ENCODE data around the gene HELZ2.
"Not testable (repeated sequence)": the region's sequence is repeated elsewhere in the genome, so short reads cannot be mapped to it uniquely, and the experiment has no call there.

HELZ2 gene

GRCh38 chr20:63563225-63563935 lies 10.7 kb downstream of the HELZ2 start:
- no peak for DNase-seq

DNA sequence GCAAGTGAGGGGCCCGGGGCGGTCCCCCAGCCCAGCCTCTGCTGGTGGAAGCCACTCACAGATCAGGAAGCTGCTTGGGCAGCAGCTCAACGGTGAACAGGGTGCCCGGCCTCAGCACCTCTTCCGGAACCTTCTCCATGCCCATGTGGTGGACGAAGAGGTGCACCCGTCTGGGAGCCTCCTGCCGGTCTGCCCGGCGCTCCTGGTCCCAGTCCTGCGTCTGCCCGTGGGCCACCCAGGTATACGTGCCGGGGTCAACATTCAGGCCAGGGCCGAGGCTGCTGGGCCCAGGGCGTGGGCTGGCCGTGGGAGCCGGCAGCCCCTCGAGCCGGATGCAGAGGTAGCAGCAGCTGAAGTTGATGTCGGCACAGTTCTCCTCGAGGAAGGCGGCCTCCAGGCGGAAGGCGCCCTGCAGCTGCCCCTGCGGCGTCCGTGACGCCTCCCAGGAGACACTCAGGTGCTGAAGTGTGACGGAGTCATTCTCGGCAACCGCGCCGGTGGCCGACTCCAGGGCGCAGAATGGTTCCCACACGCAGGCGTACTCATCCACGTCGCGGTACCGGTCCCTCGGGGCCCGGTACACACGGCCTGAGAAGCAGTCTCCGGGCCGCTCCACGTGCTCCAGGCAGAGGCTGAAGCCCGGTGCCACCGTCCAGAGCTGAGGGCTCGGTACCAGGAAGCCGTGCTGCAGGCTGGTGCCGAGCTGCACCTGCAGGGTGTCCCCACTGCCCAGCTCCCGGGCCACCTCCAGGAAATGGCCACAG lies 11.4 kb downstream of the HELZ2 start:
- DNase-seq: no peak

GRCh38 chr20:63561624-63562396 lies 12.2 kb downstream of the HELZ2 start:
- no peak for DNase-seq

GRCh38 chr20:63560856-63561609 lies 13.0 kb downstream of the HELZ2 start:
- no peak for DNase-seq

DNA sequence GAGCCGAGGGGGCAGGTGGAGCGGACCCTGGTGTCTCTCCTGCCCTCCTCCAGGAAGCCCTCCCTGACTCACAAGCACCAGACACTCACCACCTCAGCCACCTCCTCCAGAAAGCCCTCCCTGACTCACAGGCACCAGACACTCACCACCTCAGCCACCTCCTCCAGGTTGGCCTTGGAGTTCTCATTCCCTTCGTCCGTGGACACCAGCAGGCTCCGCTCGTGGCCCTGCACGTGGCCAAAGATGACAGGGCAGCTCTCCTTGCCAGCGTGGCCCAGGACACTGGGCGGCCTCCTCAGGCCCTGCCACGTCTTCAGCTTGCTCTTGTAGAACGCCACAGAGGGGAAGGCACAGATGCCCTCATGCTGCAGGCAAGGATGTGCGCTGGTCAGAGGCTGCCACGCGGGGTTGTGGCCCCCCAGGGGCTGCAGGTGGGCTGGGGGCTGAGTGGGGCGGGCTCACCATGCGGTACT lies 13.7 kb downstream of the HELZ2 start:
- DNase-seq: no peak

- not testable (repeated sequence) for DNase-seq
These were observed 14.3 kb downstream of the HELZ2 start for GRCh38 chr20:63559485-63560332.

DNA sequence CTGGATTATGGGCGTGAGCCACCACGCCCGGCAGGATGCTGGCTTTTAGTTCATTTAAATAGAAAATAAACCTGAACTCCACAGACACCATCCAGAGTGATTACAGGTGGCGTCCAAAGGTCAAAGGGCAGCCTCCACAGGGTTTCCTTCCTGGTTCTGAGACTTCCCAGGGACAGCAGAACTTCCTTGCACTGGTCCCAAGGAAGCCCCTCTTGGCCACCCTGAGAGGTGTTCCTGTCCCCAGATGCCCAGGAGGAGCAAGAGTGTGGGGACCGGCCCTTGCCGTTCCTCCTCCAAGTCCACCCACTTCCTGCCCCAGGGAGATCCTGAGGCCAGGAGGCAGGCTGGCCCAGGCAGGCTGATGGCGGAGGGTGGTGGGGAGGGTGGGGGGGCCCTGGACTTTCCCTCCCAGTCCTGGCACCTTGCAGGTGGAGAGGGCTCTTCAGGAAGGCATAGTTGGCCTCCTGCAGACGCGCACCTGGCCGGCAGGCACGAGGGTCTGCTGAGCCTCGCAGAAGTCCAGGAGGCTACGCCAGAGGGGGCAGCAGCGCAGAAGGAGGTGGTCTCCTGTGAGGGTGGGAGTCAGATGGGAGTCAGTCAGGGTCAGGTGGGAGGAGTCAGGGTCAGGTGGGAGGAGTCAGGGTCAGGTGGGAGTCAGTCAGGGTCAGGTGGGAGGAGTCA lies 15.1 kb downstream of the HELZ2 start:
- DNase-seq: no peak

DNA sequence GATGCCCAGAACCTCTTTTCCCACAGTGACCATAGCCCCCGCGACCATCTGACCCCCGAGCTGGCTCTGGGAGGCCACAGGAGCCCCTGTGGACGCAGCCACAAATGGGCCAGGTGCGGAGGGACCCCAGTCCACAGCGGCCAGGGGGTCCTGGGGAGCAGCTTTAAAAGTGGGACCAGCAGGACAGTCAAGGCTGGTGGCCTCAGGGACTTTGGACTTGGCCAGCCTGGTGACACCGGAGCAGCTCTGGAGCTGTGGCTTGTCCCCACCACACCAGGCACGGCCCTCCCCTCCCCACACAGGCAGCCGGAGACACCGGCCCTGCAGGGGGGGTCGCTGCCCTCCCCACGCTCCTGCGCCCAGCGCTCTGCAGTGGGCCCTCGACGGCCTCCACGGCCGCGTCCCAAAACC lies 16.6 kb downstream of the HELZ2 start:
- no peak for DNase-seq

DNA sequence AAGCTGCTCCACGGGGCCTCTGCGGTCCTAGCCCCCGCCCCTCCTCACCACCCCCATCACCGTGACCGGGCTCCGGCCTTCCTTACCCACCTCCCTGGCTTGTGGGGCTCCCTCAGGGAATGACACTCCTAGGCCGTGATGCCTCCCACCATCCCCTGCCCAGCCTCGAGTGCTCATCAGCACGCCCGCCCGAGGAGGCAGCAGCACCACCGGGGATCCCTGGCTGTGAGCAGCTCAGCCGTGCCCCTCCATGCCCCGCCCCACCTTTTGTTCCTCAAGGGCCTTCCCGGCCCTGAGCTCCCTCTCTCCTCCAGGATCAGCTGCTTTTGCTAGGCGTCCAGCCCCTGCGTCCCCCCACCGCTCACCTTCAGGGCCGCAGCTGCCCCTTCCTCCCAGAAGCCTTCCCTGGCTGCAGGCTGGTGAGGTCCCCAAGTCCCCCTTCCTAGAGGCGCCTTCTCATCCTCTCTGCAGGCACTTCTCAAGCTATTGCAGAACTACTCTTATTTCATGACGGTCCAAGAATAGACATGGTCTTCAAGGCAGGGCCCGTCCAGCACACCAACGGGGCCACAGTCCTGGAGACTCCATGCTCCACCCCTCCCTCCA lies 17.1 kb downstream of the HELZ2 start:
- DNase-seq: no peak

GRCh38 chr20:63555661-63556381 lies 18.2 kb downstream of the HELZ2 start:
- no peak for DNase-seq

GRCh38 chr20:63554361-63555278 lies 19.4 kb downstream of the HELZ2 start:
- no peak for DNase-seq

GRCh38 chr20:63553933-63554290 lies 20.1 kb downstream of the HELZ2 start, which contains the start of gene FNDC11:
TSS of gene FNDC11 (plus strand) at chr20:63554159. CDS start at chr20:63555664, 1,505 bp downstream.
- no peak for DNase-seq

DNA sequence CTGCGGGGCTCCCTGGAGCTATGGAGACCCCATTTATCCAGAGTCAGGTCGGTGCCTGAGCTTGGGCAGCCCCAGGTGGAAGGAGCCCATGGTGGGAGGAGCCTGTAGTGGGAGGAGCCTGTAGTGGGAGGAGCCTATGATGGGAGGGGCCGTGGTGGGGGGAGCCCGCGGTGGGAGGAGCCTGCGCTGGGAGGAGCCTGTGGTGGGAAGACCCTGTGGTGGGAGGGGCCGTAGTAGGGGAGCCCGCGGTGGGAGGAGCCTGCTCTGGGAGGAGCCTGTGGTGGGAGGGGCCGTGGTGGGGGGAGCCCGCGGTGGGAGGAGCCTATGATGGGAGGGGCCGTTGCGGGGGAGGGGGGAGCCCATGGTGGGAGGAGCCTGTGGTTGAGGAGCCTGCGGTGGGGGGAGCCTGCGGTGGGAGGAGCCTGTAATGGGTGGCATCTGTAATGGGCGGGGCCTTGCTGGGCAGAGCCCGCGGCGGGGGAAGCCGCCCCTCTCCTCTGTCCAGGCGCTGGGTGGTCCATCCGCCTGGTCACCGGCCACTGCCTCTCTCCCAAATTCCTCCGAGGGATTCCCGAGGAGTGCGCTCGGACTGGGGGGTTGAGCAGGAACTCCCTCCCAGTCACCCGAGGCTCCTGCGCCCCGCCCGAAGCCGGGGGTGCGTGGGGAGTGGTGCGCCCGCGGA lies 20.6 kb downstream of the HELZ2 start:
- DNase-seq: no peak

DNA sequence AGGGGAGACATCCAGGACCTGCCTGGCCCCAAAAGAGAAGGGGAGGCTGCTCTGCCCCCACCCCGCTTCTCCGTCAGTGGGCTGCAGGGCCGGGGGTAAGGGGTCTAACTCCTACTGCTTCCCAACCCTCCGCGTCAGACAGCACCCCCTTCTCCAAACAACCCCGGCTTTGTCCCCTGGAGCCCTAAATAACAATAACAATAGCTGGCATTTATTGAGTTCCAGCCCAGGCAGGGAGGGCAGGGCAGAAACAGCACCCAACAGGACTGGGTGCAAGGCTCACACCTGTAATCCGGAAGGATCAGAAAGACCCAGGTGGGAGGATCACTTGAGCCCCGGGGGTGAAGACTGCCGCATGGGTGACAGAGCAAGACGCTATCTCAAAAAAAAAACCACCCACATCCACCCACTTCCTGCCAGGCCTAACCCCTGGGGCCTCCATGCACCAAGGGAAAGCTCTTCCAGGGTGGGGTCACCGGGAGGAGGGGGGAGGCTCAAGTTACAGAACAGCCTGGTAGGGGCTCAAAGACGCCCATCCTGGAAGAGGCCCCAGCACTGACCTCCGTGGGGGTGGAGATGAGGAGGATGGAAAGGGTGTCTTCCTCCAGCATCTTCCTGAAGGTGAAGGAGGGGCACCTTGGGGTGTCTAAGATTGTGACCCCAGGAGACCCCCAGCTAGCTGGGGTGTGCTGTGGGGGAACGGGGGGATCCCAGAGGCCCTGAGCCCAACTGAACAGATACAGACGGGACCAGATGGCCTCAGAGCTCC lies 21.4 kb downstream of the HELZ2 start:
- no peak for DNase-seq

GRCh38 chr20:63551068-63551467 lies 23.0 kb downstream of the HELZ2 start:
- DNase-seq: no peak

GRCh38 chr20:63549679-63550282 lies 24.3 kb downstream of the HELZ2 start:
- no peak for DNase-seq

DNA sequence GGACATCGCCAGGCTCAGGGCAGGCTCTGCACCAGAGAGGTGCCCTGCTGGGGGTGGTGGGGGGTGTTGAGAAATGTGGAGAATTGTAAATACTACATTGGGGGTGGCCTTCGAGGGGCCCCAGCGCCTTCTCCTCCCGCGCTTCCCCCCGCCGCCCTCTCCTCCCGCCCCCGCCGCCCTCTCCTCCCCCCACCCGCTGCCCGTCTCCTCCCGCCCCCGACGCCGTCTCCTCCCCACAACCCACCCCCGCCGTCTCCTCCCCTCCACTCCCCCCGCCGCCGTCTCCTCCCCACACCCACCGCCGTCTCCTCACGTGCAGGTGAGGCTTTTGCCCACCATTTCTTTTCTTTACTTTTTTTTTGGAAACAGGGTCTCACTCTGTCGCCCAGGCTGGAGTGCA lies 25.0 kb downstream of the HELZ2 start:
- no peak for DNase-seq
